Tibial nerve (tissue), 4 donors: ENCODE data around the gene LENG8. TPM values are rescaled to one million over a fixed set of nuclear protein-coding genes. Genes with fewer than 3 reads are reported as not detected.

Experiments used
- DNase-seq, 2 donors: peaks; one replicate each; pipeline ENCODE4 v3.0.0-alpha.2; 2019; ENCODE audit warnings: low spot score in 2 of 2
- H3K27ac ChIP-seq, 4 donors: fragments of 200-600 bp; sonication (generic) in 3 of 4; one replicate each; pipeline ENCODE4 v1.5.1; 2017 to 2019; ENCODE audit warnings: mild to moderate bottlenecking in 1 of 4
- H3K27me3 ChIP-seq, 2 donors: fragments of 200-600 bp; sonication (generic) in 1 of 2; one replicate each; pipeline versions ENCODE4 v1.5.1 to v1.6.0; 2017 to 2019
- H3K36me3 ChIP-seq, 3 donors: fragments of 200-600 bp; sonication (generic); one replicate each; pipeline ENCODE4 v1.5.1; 2018 to 2019
- H3K4me1 ChIP-seq, 4 donors: fragments of 200-600 bp; sonication (generic) in 3 of 4; one replicate each; pipeline ENCODE4 v1.5.1; 2017 to 2019
- H3K4me3 ChIP-seq, 4 donors: fragments of 200-600 bp; sonication (generic) in 3 of 4; one replicate each; pipeline ENCODE4 v1.5.1; 2017 to 2019; ENCODE audit warnings: mild to moderate bottlenecking in 1 of 4, moderate library complexity in 1 of 4
- H3K9me3 ChIP-seq, 4 donors: fragments of 200-600 bp; sonication (generic) in 3 of 4; one replicate each; pipeline ENCODE4 v1.5.1; 2017 to 2019
- CTCF ChIP-seq, 5 experiments: fragments of 200-600 bp in 3 of 5; fragments of 450-650 bp in 2 of 5; sonication (generic) in 3 of 5; IDR thresholded peaks; one replicate each; pipeline ENCODE4 v1.5.1; 2016 to 2019; ENCODE audit warnings: antibody characterized with exemption in 5 of 5, mild to moderate bottlenecking in 3 of 5, moderate library complexity in 2 of 5
- EP300 ChIP-seq, 2 donors: sonication (generic); formaldehyde crosslinking; IDR thresholded peaks; one replicate each; pipeline ENCODE4 v1.6.1; 2017; ENCODE audit warnings: antibody characterized with exemption in 2 of 2, mild to moderate bottlenecking in 1 of 2
- POLR2A ChIP-seq, 2 donors: fragments of 450-650 bp; IDR thresholded peaks; one replicate each; pipeline ENCODE4 v1.6.1; 2017; ENCODE audit warnings: antibody characterized with exemption in 2 of 2, mild to moderate bottlenecking in 2 of 2, moderate library complexity in 2 of 2
- WGBS, 2 donors: methylation state at CpG; one replicate each; pipeline ENCODE4 v1.1.5; 2018; 5-methylcytosine and 5-hydroxymethylcytosine counted together
- total RNA-seq, 4 donors: library from RNA; depleted of rRNA; stranded (reverse); fragments of >200 nt; gene quantifications; one replicate each; pipeline ENCODE4 v1.1.0, GENCODE V29; 2016

The LENG8 gene
- total RNA-seq, 4 donors from 2014 or later: 189 to 389 (median 285) TPM

- no peaks in the 10 kb centered on the region for H3K4me1 ChIP-seq
- WGBS, 2 donors: 75 to 84% methylated on average over 9 of the region's 9 CpGs
- H3K9me3 ChIP-seq: no peaks in the 10 kb centered on the region
- TF ChIP-seq CTCF (IDR thresholded peaks at IDR 0.05) (no peak), POLR2A (IDR thresholded peaks at IDR 0.05) (no peak), EP300 (IDR thresholded peaks at IDR 0.05) (no peak)
- no peaks in the 10 kb centered on the region for H3K36me3 ChIP-seq
- DNase-seq: no peak
- no peak overlapping the region for H3K27ac ChIP-seq
- H3K27me3 ChIP-seq: peaks cover 0 to 15% of the 10 kb centered on the region in 2 donors
- no peak overlapping the region for H3K4me3 ChIP-seq
These were observed 40.5 kb upstream of the LENG8 start for GRCh38 chr19:54408456-54409026.

GRCh38 chr19:54411033-54411432, 38.0 kb upstream of the LENG8 start:
- TF ChIP-seq EP300 (IDR thresholded peaks at IDR 0.05) (no peak), POLR2A (IDR thresholded peaks at IDR 0.05) (no peak), CTCF (IDR thresholded peaks at IDR 0.05) (no peak)
- H3K4me3 ChIP-seq: no peak overlapping the region
- no peaks in the 10 kb centered on the region for H3K36me3 ChIP-seq
- H3K27ac ChIP-seq: no peak overlapping the region
- H3K4me1 ChIP-seq: peaks cover 0 to 5% (median 0%) of the 10 kb centered on the region in 4 donors
- no peak for DNase-seq
- peaks cover 0 to 30% of the 10 kb centered on the region in 2 donors for H3K27me3 ChIP-seq
- H3K9me3 ChIP-seq: no peaks in the 10 kb centered on the region

GRCh38 chr19:54412877-54413276, 36.1 kb upstream of the LENG8 start:
- 74 to 78% methylated on average over 4 of the region's 4 CpGs for WGBS, 2 donors
- Histone ChIP-seq H3K36me3 (no peaks in the 10 kb centered on the region), H3K4me1 (peaks cover 0 to 18% (median 4%) of the 10 kb centered on the region in 4 donors), H3K27ac (no peak overlapping the region), H3K9me3 (no peaks in the 10 kb centered on the region), H3K4me3 (no peak overlapping the region), H3K27me3 (peaks cover 0 to 44% of the 10 kb centered on the region in 2 donors)
- TF ChIP-seq POLR2A (IDR thresholded peaks at IDR 0.05): no peak
- TF ChIP-seq CTCF (IDR thresholded peaks at IDR 0.05): no peak
- no peak for TF ChIP-seq EP300 (IDR thresholded peaks at IDR 0.05)
- no peak for DNase-seq

GRCh38 chr19:54414156-54414555, 34.8 kb upstream of the LENG8 start:
- no peak for TF ChIP-seq POLR2A (IDR thresholded peaks at IDR 0.05)
- no peak for TF ChIP-seq CTCF (IDR thresholded peaks at IDR 0.05)
- no peak for TF ChIP-seq EP300 (IDR thresholded peaks at IDR 0.05)
- no peak overlapping the region for H3K27ac ChIP-seq
- WGBS, 2 donors: 92 to 93% methylated on average over 4 of the region's 4 CpGs
- H3K4me3 ChIP-seq: no peak overlapping the region
- no peaks in the 10 kb centered on the region for H3K36me3 ChIP-seq
- H3K9me3 ChIP-seq: no peaks in the 10 kb centered on the region
- no peak for DNase-seq
- H3K27me3 ChIP-seq: peaks cover 0 to 53% of the 10 kb centered on the region in 2 donors
- H3K4me1 ChIP-seq: peaks cover 0 to 30% (median 8%) of the 10 kb centered on the region in 4 donors

- Histone ChIP-seq H3K27ac (peak within 1 kb of the TSS; percentile 56 to 90 (median 69)), H3K9me3 (no peaks in the 10 kb centered on the region), H3K27me3 (peaks cover 0 to 52% of the 10 kb centered on the region in 2 donors), H3K4me1 (peaks cover 0 to 42% (median 8%) of the 10 kb centered on the region in 4 donors), H3K4me3 (peak within 1 kb of the TSS; percentile 21 to 62 (median 53)), H3K36me3 (no peaks in the 10 kb centered on the region)
- no peak for DNase-seq
- 0 to 2% methylated on average over 18 to 48 of the region's 68 CpGs for WGBS, 2 donors
- TF ChIP-seq EP300 (IDR thresholded peaks at IDR 0.05) (no peak), CTCF (IDR thresholded peaks at IDR 0.05) (peak in 4 of 5 experiments; percentile 40 to 78 (median 61)), POLR2A (IDR thresholded peaks at IDR 0.05) (peak in 1 of 2 donors; percentile 7)
These were observed 33.6 kb upstream of the LENG8 start, which contains the start of gene TTYH1 for GRCh38 chr19:54415208-54415900. Gene TTYH1 (plus strand): TSS chr19:54415464. CDS start chr19:54415553, 89 bp downstream.
